ENCODE results near the gene SNX18. TPM values are rescaled to one million over a fixed set of nuclear protein-coding genes. Genes with fewer than 3 reads are reported as not detected.

The SNX18 gene
- total and polyA plus RNA-seq, 2 of the 8 experiments (the other 6 are each of a cell fraction or from before 2014, with no cell fraction given) = 5.8 to 17.7 TPM

DNA sequence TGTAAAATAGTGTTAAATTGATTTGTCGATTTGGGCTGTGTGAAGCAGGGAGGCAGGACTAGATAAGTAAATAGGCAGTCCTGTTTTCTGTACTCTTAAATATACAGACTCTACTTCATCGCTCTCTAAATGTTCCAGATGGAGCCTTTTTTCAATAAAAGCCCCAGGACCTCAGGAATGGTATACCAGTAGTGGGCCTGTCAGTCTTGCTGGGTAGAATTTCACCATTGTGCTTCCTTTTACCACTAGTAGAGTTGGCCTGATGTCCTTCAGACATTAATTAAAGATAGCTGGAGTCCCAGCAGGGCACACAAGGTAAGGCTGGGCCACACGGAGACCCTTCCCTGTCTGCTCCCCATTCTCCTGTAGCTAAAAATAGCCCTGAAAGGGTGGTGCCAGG lies 6.0 kb downstream of the SNX18 start (continued):
- TF ChIP-seq BCL11A (IDR thresholded peaks at IDR 0.05; ENCODE audit: low read depth in 2 of 2, low read length in 2 of 2) (no peak), POU5F1 (IDR thresholded peaks at IDR 0.05; ENCODE audit: low read depth, low read length) (no peak)

All from H1 (cell line).